D721Med (cell line): ENCODE measurements around the gene ADAMTS17.
"Not testable (repeated sequence)": the region's sequence is repeated elsewhere in the genome, so short reads cannot be mapped to it uniquely, and the experiment has no call there.

Source experiments
- DNase-seq: peaks from one replicate; pipeline ENCODE4 v3.0.0; 2011; ENCODE audit warnings: low spot score; ENCODE audit not compliant: insufficient read length
- FAIRE-seq: peaks from 2 replicates; lab custom pipeline; 2011; peaks lifted over from hg19 to GRCh38; lab: Jason Lieb, UNC
- CTCF ChIP-seq: IDR thresholded peaks from 2 replicates; pipeline ENCODE4 v1.5.1; 2012; ENCODE audit warnings: mild to moderate bottlenecking, control low read depth; ENCODE audit not compliant: insufficient read depth; ENCODE audit errors: missing control alignments

Gene ADAMTS17

DNA sequence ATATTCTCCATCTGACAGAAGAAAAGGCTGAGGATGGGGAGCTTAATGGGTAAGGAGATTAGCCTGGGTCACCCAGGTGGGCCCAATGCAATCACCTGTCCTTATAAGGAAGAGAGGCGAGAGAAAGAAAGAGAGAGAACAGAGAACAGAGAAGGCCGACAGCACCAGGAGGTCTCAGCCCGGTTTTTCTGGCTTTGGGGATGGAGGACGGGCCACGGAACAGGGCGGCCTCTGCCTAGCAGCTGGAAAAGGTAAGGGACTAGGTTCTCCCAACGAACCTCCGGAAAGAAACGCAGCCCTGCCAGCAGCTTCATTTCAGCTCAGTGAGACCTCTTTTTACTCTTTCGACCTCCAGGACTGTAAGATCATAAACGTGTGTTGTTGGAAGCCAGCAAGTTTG lies 412.5 kb downstream of the ADAMTS17 start:
- FAIRE-seq (no peak), DNase-seq (no peak)
- TF ChIP-seq CTCF, result no peak

- DNase-seq, result no peak
- no peak for FAIRE-seq
- TF ChIP-seq CTCF, result peak; percentile 52
Observed at GRCh38 chr15:99928429-99928981, 413.3 kb downstream of the ADAMTS17 start.

- not testable (repeated sequence) for FAIRE-seq, DNase-seq
Observed at GRCh38 chr15:99926532-99926931, 415.2 kb downstream of the ADAMTS17 start.

- TF ChIP-seq CTCF, result no peak
- no peak for DNase-seq
- no peak for FAIRE-seq
Observed at GRCh38 chr15:99925661-99926461, 415.9 kb downstream of the ADAMTS17 start.

DNA sequence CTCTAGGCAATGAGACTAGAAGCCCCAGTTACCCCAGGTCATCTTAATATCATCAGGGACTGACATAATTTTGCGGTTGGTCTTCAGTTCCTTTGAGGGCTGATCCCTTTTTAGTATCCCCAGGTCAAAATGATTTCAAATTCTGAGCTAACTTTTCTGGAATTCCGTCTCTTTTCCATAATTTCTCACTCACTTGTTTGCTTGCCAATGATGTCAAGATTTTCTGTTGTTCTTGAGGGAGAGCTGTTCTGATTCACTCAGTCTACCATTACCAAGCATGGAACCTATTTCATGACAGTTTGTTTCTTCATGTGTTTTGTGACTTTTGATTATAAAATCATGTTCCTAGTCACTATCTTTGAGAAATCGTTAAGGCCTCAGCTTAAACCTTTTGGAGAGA lies 418.1 kb downstream of the ADAMTS17 start:
- no peak for FAIRE-seq
- no peak for DNase-seq
- TF ChIP-seq CTCF, result no peak
